ENCODE measurements around the gene MFSD12. TPM values are rescaled to one million over a fixed set of nuclear protein-coding genes. Genes with fewer than 3 reads are reported as not detected.

The MFSD12 gene
- total and polyA plus RNA-seq, 2 experiments from 2014 or later, result 35.3 to 91.1 TPM

GRCh38 chr19:3606690-3607289 is 49.4 kb upstream of the MFSD12 start, which contains the start of gene TBXA2R:
Gene TBXA2R (minus strand): TSS chr19:3606875. CDS start chr19:3600634, 6,241 bp downstream.
- Histone ChIP-seq H2AFZ (peak within 1 kb of the TSS; percentile 80), H3K4me1 (ENCODE audit: insufficient read depth) (peaks cover 10% of the 10 kb centered on the region), H3F3A (replicated peaks; ENCODE audit: low read depth) (peaks cover 4% of the 10 kb centered on the region; the same call in 1 of the 2 replicates), H3K4me2 (peak within 1 kb of the TSS; percentile 95), H3K4me3 (peak within 1 kb of the TSS; percentile 64), H3K27me3 (ENCODE audit: insufficient read depth) (peaks cover 11% of the 10 kb centered on the region), H3K27ac (ENCODE audit: low read depth) (no peak within 1 kb of the TSS), H3K36me3 (ENCODE audit: insufficient read depth) (no peaks in the 10 kb centered on the region), H3K79me2 (replicated peaks; ENCODE audit: insufficient read depth) (no peaks in the 10 kb centered on the region), H4K20me1 (replicated peaks; ENCODE audit: insufficient read depth) (no peaks in the 10 kb centered on the region), H3K9me2 (ENCODE audit: insufficient read depth) (no peaks in the 10 kb centered on the region)
- Mint-ChIP-seq H3K4me3 (peak within 1 kb of the TSS; percentile 69), H3K27ac (no peak within 1 kb of the TSS), H3K9me3 (no peaks in the 10 kb centered on the region), H3K27me3 (ENCODE audit: insufficient read depth, low read depth, poor library complexity) (peaks cover 10% of the 10 kb centered on the region), H3K4me1 (peaks cover 11% of the 10 kb centered on the region), H3K36me3 (ENCODE audit: low read depth) (peaks cover 10% of the 10 kb centered on the region)
- ATAC-seq (peak; percentile 74), DNase-seq (ENCODE audit: low spot score) (peak; percentile 63)
- TF ChIP-seq ZNF114 (CRISPR knock-in tag; IDR thresholded peaks at IDR 0.05) (no peak), NANOG (IDR thresholded peaks at IDR 0.05; ENCODE audit: borderline replicate concordance) (no peak), POLR2AphosphoS5 (IDR thresholded peaks at IDR 0.05; ENCODE audit: low read depth) (no peak), JUNB (IDR thresholded peaks at IDR 0.05; ENCODE audit: unreplicated experiment) (no peak), REST (IDR thresholded peaks at IDR 0.05; ENCODE audit: unreplicated experiment) (no peak), ZNF462 (CRISPR knock-in tag; IDR thresholded peaks at IDR 0.05) (no peak), EZH2phosphoT487 (IDR thresholded peaks at IDR 0.05; ENCODE audit: unreplicated experiment) (no peak), EZH2 (IDR thresholded peaks at IDR 0.05; ENCODE audit: low read depth, unreplicated experiment) (no peak), ZNF331 (CRISPR knock-in tag; IDR thresholded peaks at IDR 0.05; ENCODE audit: low read depth) (no peak), CREB1 (CRISPR knock-in tag; IDR thresholded peaks at IDR 0.05; ENCODE audit: low read depth) (no peak), STAT1 (IDR thresholded peaks at IDR 0.05; ENCODE audit: unreplicated experiment) (no peak)
- TF ChIP-seq, protein P1, sequence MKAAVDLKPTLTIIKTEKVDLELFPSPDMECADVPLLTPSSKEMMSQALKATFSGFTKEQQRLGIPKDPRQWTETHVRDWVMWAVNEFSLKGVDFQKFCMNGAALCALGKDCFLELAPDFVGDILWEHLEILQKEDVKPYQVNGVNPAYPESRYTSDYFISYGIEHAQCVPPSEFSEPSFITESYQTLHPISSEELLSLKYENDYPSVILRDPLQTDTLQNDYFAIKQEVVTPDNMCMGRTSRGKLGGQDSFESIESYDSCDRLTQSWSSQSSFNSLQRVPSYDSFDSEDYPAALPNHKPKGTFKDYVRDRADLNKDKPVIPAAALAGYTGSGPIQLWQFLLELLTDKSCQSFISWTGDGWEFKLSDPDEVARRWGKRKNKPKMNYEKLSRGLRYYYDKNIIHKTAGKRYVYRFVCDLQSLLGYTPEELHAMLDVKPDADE (IDR thresholded peaks at IDR 0.05), result no peak
- TF ChIP-seq, protein P2, sequence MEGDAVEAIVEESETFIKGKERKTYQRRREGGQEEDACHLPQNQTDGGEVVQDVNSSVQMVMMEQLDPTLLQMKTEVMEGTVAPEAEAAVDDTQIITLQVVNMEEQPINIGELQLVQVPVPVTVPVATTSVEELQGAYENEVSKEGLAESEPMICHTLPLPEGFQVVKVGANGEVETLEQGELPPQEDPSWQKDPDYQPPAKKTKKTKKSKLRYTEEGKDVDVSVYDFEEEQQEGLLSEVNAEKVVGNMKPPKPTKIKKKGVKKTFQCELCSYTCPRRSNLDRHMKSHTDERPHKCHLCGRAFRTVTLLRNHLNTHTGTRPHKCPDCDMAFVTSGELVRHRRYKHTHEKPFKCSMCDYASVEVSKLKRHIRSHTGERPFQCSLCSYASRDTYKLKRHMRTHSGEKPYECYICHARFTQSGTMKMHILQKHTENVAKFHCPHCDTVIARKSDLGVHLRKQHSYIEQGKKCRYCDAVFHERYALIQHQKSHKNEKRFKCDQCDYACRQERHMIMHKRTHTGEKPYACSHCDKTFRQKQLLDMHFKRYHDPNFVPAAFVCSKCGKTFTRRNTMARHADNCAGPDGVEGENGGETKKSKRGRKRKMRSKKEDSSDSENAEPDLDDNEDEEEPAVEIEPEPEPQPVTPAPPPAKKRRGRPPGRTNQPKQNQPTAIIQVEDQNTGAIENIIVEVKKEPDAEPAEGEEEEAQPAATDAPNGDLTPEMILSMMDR (conservative IDR thresholded peaks at IDR 0.05; ENCODE audit: low read depth in 2 of 2), result no peak

Data from GM23338 (cell line).